Heart right ventricle (tissue), 16 donors: ENCODE measurements around the gene AMZ2. TPM values are rescaled to one million over a fixed set of nuclear protein-coding genes. Genes with fewer than 3 reads are reported as not detected.
"Not testable (repeated sequence)": the region's sequence is repeated elsewhere in the genome, so short reads cannot be mapped to it uniquely, and the experiment has no call there.

ENCODE experiments used
- ATAC-seq, 8 donors: fragments of 200-7000 bp; cut with Tn5 transposase; one replicate each; pipeline ENCODE4 v1.9.1; 2020; ENCODE audit warnings: mild to moderate bottlenecking in 8 of 8, moderate library complexity in 8 of 8, moderate number of reproducible peaks in 1 of 8
- DNase-seq, 2 donors: peaks; one replicate each; pipeline ENCODE4 v3.0.0-alpha.2; 2020
- H3K27ac ChIP-seq, 10 donors: fragments of 200-600 bp; sonication (generic) in 2 of 10; one replicate each; pipeline versions ENCODE4 v1.5.0 to v1.8.0; 2020 to 2022; ENCODE audit warnings: mild to moderate bottlenecking in 3 of 10
- H3K27me3 ChIP-seq, 7 donors: fragments of 200-600 bp; one replicate each; pipeline ENCODE4 v1.8.0; 2021 to 2022; ENCODE audit warnings: mild to moderate bottlenecking in 2 of 7
- H3K36me3 ChIP-seq, 9 donors: fragments of 200-600 bp; sonication (generic) in 1 of 9; one replicate each; pipeline versions ENCODE4 v1.5.0 to v1.8.0; 2020 to 2022; ENCODE audit warnings: mild to moderate bottlenecking in 2 of 9
- H3K4me1 ChIP-seq, 9 donors: fragments of 200-600 bp; sonication (generic) in 1 of 9; one replicate each; pipeline versions ENCODE4 v1.5.0 to v1.8.0; 2020 to 2022; ENCODE audit warnings: mild to moderate bottlenecking in 4 of 9
- H3K4me3 ChIP-seq, 10 donors: fragments of 200-600 bp; sonication (generic) in 2 of 10; one replicate each; pipeline versions ENCODE4 v1.5.0 to v1.8.0; 2020 to 2022; ENCODE audit warnings: mild to moderate bottlenecking in 7 of 10, moderate library complexity in 2 of 10
- H3K9me3 ChIP-seq, 11 donors: fragments of 200-600 bp in 10 of 11; sonication (generic) in 2 of 11; one replicate each; pipeline versions ENCODE4 v1.5.0 to v1.8.0; 2013 to 2022; ENCODE audit warnings: mild to moderate bottlenecking in 2 of 11, control low read depth in 1 of 11, moderate library complexity in 1 of 11
- WGBS, 2 donors: extraction: QIAGEN DNeasy Blood & Tissue Kit; methylation state at CpG; one replicate each; pipeline ENCODE4 v1.1.7; 2013; ENCODE audit warnings: inconsistent platforms in 1 of 2; 5-methylcytosine and 5-hydroxymethylcytosine counted together
- intact Hi-C, 10 donors: fragments of 100-400 bp; cut with DNase I; formaldehyde crosslinking; loops; one replicate each; pipeline versions ENCODE4 v1.11.1 to v1.14.2; 2022
- polyA plus RNA-seq, 2 donors: library from polyadenylated mRNA; stranded (reverse); fragments of 200-250 nt; gene quantifications; one replicate each; pipeline ENCODE4 v1.2.3, GENCODE V29; 2013
- total RNA-seq, 10 donors: library from RNA; stranded (reverse); fragmentation: NEBNext Ultra II Directional in 3 of 10; extraction: Animal tissue kit (Norgen Biotek cat#: 25700) in 3 of 10; gene quantifications; one replicate each; pipeline versions ENCODE4 v1.2.1 to v1.2.4, GENCODE V29; 2021 to 2023
- TF ChIP-seq, protein P1 (sequence below), 9 donors: fragments of 200-600 bp; sonication (generic) in 2 of 9; IDR thresholded peaks; one replicate each; pipeline versions ENCODE4 v1.5.0 to v1.8.0; 2021 to 2022; ENCODE audit warnings: antibody characterized with exemption in 9 of 9, mild to moderate bottlenecking in 5 of 9, moderate library complexity in 1 of 9
- donor health status: Arrhythmogenic right ventricular cardiomyopathy.
- donor health status: ischemic (EF 13 %, LVEDD 7.1; RV severe dilation, severe dysfunction).
- donor health status: healthy with polysubstance abuse.
- donor health status: DM: no; HTN: yes; CAD: no.
- donor health status: DM: no; HTN: no; CAD: no.
- donor health status: ischemic (EF 25% LVEDD 6.9; RV normal size, moderate dysfunction).
- donor health status: ischemic (EF 25% LVEDD 5.7; RV mildly dilated, moderate dysfunction).
- donor health status: healthy.
- donor health status: DM: yes; HTN: yes; CAD: no.
- donor health status: Ischemic cardiomyopathy.
- donor health status: ischemic (EF 35%, LVEDD 5.7; RV mildly dilated, moderate dysfunction).
- donor health status: nonischemic (EF 11% LVEDD 7.7; RV severe dilation, severe dysfunction).
- donor health status: DM: yes; HTN: yes; CAD: no.
- donor health status: PGD.
- donor health status: ischemic (EF 29% LVEDD 5.4; RV normal size, mild dysfunction).
- donor health status: nonischemic (EF 23%, LVEDD 6.1; RV moderate dilation, normal function).

Gene AMZ2
- total and polyA plus RNA-seq, 12 donors: 41.6 to 140 (median 106) TPM

DNA sequence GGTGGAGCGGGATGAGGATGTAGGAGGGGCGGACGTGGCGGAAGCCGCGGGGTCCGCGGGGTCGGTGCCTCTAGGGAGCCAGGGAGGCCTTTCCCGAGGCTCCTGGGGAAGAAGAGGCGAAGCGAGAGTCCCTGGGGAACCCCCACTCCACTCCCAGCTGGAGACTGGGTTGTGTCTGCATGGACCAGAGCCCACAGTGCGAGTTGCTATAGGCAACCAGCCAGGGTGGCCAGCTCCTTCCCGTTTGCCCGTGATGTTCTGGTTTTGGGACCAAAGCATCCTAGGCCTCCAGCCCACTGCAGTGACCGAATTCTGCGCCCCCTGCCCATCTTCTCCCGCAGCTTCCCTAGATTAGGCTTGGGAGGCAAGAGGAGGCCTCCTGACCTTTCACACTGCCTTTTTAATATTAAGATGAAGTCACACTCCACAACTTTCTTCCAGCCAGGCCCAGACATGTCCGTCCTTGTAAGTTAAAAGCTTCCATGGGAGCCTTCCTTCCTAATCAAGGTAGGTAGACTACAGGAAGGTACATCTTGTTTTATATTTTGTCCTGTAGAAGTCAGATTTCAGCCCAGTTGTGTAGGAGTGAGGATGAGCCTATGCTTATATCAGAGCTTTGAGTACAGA is 469 bp downstream of the AMZ2 start:
- ATAC-seq (peak; percentile 0 to 76 (median 54)), DNase-seq (no peak)
- peak overlapping the region; percentile 86 to 98 (median 97) for H3K27ac ChIP-seq
- intact Hi-C loops: loop anchor here in 4 of 10 donors (5.0 kb wide), 2 partner anchors 41 to 209 kb away; partner anchors contain the start of gene WIPI1 (in 1 of the 4)
- H3K27me3 ChIP-seq: no peaks in the 10 kb centered on the region
- H3K4me1 ChIP-seq: peaks cover 0 to 25% (median 13%) of the 10 kb centered on the region in 9 donors
- TF ChIP-seq, protein P1, sequence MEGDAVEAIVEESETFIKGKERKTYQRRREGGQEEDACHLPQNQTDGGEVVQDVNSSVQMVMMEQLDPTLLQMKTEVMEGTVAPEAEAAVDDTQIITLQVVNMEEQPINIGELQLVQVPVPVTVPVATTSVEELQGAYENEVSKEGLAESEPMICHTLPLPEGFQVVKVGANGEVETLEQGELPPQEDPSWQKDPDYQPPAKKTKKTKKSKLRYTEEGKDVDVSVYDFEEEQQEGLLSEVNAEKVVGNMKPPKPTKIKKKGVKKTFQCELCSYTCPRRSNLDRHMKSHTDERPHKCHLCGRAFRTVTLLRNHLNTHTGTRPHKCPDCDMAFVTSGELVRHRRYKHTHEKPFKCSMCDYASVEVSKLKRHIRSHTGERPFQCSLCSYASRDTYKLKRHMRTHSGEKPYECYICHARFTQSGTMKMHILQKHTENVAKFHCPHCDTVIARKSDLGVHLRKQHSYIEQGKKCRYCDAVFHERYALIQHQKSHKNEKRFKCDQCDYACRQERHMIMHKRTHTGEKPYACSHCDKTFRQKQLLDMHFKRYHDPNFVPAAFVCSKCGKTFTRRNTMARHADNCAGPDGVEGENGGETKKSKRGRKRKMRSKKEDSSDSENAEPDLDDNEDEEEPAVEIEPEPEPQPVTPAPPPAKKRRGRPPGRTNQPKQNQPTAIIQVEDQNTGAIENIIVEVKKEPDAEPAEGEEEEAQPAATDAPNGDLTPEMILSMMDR (IDR thresholded peaks at IDR 0.05): no peak
- peak overlapping the region; percentile 56 to 91 (median 80) for H3K4me3 ChIP-seq
- H3K9me3 ChIP-seq: no peaks in the 10 kb centered on the region
- whole genome bisulfite sequencing, 2 donors: 0 to 2% methylated on average over 19 of the region's 19 CpGs
- H3K36me3 ChIP-seq: peaks cover 0 to 33% (median 13%) of the 10 kb centered on the region in 9 donors

DNA sequence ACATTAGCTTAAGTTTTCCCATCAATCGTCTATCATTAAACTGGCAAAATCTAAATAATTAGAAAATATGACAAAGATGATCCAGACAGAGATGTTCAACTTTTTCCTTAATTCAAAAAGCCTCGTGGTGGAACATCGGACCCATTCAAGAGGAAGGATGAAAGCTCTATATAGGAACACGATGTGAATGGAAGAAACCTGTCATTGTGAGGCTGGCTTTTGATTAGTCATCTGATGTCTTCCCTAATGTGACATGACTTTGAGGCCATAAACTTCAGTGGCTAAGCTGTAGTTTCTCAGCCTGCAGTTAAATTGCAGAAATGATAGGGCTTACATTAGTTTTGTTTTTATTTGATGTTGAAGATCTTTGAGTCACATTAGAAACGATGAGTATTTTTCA is 1.0 kb downstream of the AMZ2 start:
- TF ChIP-seq, protein P1 (IDR thresholded peaks at IDR 0.05): no peak
- Histone ChIP-seq H3K27ac (peak overlapping the region in 9 of 10 donors; percentile 86 to 98 (median 97)), H3K36me3 (peaks cover 0 to 38% (median 17%) of the 10 kb centered on the region in 9 donors), H3K4me3 (peak overlapping the region in 7 of 10 donors; percentile 72 to 91 (median 81)), H3K4me1 (peaks cover 0 to 25% (median 13%) of the 10 kb centered on the region in 9 donors), H3K9me3 (no peaks in the 10 kb centered on the region), H3K27me3 (no peaks in the 10 kb centered on the region)
- WGBS, 2 donors: 69 to 73% methylated on average over 5 of the region's 5 CpGs
- DNase-seq (no peak), ATAC-seq (no peak)
- intact Hi-C loops: loop anchor here in 4 of 10 donors (5.0 kb wide), 2 partner anchors 42 to 208 kb away; partner anchors contain the start of gene WIPI1 (in 1 of the 4)

DNA sequence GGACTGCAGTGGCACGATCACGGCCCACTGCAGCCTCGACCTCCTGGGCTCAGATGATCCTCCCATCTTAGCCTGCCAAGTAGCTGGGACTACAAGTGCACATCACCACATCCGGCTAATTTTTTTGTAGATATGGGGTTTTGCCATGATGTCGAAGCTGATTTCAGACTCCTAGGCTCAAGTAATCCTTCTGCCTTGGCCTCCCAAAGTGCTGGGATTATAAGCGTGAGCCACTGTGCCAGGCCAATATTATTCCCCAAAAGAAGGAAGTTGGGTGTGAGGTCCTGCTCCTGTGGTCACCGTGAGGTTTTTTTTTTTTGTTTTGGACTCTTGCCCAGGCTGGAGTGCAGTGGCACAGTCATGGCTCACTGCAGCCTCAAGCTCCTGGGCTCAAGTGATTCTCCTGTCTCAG is 1.5 kb downstream of the AMZ2 start:
- intact Hi-C loops: loop anchor here in 4 of 10 donors (5.0 kb wide), 2 partner anchors 42 to 208 kb away; partner anchors contain the start of gene WIPI1 (in 1 of the 4)
- H3K4me3 ChIP-seq: no peak overlapping the region
- TF ChIP-seq, protein P1 (IDR thresholded peaks at IDR 0.05): no peak
- no peaks in the 10 kb centered on the region for H3K9me3 ChIP-seq
- 69 to 72% methylated on average over 7 of the region's 7 CpGs for WGBS, 2 donors
- H3K36me3 ChIP-seq: peaks cover 0 to 43% (median 21%) of the 10 kb centered on the region in 9 donors
- peak overlapping the region in 7 of 10 donors; percentile 92 to 98 (median 97) for H3K27ac ChIP-seq
- H3K4me1 ChIP-seq: peaks cover 0 to 25% (median 13%) of the 10 kb centered on the region in 9 donors
- no peaks in the 10 kb centered on the region for H3K27me3 ChIP-seq
- ATAC-seq (no peak), DNase-seq (no peak)

DNA sequence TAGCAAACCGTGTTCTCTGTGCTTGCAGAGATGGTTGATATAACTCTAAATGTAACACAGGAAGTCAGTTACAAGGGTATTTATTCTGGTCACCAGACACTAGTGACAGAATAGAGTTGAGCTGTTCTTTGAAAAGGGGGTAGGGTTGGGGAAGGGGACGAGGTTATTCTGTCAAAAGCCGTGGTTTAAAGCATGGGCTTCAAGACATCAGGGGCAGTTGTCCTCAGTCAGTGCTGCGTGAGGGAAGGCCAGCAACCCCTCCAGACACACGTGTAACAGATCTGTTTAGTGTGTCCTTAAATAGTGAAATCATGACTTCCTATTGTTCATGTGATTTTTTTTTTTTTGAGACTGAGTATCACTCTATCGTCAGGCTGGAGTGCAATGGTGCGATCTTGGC is 5.6 kb downstream of the AMZ2 start:
- H3K36me3 ChIP-seq: peaks cover 0 to 75% (median 35%) of the 10 kb centered on the region in 9 donors
- H3K4me3 ChIP-seq, H3K9me3 ChIP-seq, intact Hi-C loops, DNase-seq, ATAC-seq, H3K27me3 ChIP-seq: not testable (repeated sequence)
- H3K27ac ChIP-seq: peak overlapping the region in 1 of 10 donors; percentile 69
- WGBS, 2 donors: 87 to 89% methylated on average over 7 of the region's 7 CpGs
- H3K4me1 ChIP-seq: peaks cover 0 to 56% (median 12%) of the 10 kb centered on the region in 9 donors
